GM12874 (cell line): ENCODE results near the gene TNRC6A.

ENCODE experiments used
- CTCF ChIP-seq: IDR thresholded peaks from 2 replicates; pipeline ENCODE4 v1.5.1; 2011; ENCODE audit warnings: low read depth, mild to moderate bottlenecking, control low read depth, low read length, moderate library complexity; ENCODE audit not compliant: insufficient read depth

Gene TNRC6A

GRCh38 chr16:24689128-24689527, 40.3 kb upstream of the TNRC6A start:
- peak; percentile 78 for TF ChIP-seq CTCF

GRCh38 chr16:24692854-24693253, 36.6 kb upstream of the TNRC6A start:
- TF ChIP-seq CTCF: no peak

GRCh38 chr16:24694931-24695330, 34.5 kb upstream of the TNRC6A start:
- no peak for TF ChIP-seq CTCF

GRCh38 chr16:24696699-24697098, 32.8 kb upstream of the TNRC6A start:
- TF ChIP-seq CTCF: no peak

GRCh38 chr16:24698308-24698707, 31.1 kb upstream of the TNRC6A start:
- no peak for TF ChIP-seq CTCF

- TF ChIP-seq CTCF: no peak
These were observed 30.2 kb upstream of the TNRC6A start for GRCh38 chr16:24699151-24699723.

GRCh38 chr16:24700549-24701392, 28.7 kb upstream of the TNRC6A start:
- TF ChIP-seq CTCF: no peak
